Right cardiac atrium (tissue), 5 donors: ENCODE results near the gene INTS1. TPM values are rescaled to one million over a fixed set of nuclear protein-coding genes. Genes with fewer than 3 reads are reported as not detected.
A peak's percentile ranks its signal among the peaks of the same experiment; 100 is the strongest.

ENCODE experiments used
- ATAC-seq, 2 donors: fragments of 200-7000 bp; cut with Tn5 transposase; one replicate each; pipeline versions ENCODE4 v1.8.0 to v1.9.1; 2020; ENCODE audit warnings: moderate library complexity in 2 of 2, mild to moderate bottlenecking in 1 of 2
- DNase-seq, 3 donors: peaks; one replicate each; pipeline ENCODE4 v3.0.0-alpha.2; 2020
- H3K27ac ChIP-seq: one replicate; pipeline ENCODE4 v1.5.1; 2013; ENCODE audit warnings: mild to moderate bottlenecking, low read length, control low read depth, moderate library complexity
- H3K27me3 ChIP-seq: one replicate; pipeline ENCODE4 v1.6.1; 2013; ENCODE audit not compliant: control insufficient read depth, insufficient read depth
- H3K4me1 ChIP-seq: one replicate; pipeline ENCODE4 v1.6.1; 2013; ENCODE audit warnings: low read length; ENCODE audit not compliant: control insufficient read depth, insufficient read depth
- H3K4me3 ChIP-seq: one replicate; pipeline ENCODE4 v1.5.1; 2013; ENCODE audit warnings: low read length, control low read depth
- H3K9me3 ChIP-seq: one replicate; pipeline ENCODE4 v1.6.1; 2013; ENCODE audit warnings: low read length; ENCODE audit not compliant: control insufficient read depth
- WGBS: extraction: QIAGEN DNeasy Blood & Tissue Kit; methylation state at CpG from one replicate; pipeline ENCODE4 v1.1.7; 2013; 5-methylcytosine and 5-hydroxymethylcytosine counted together
- intact Hi-C, 4 donors: fragments of 100-400 bp; cut with DNase I; formaldehyde crosslinking; loops; one replicate each; pipeline versions ENCODE4 v1.11.0 to v1.14.0; 2022 to 2023
- polyA plus RNA-seq: library from polyadenylated mRNA; stranded (reverse); fragments of 200-250 nt; gene quantifications from one replicate; pipeline ENCODE4 v1.2.3, GENCODE V29; 2013
- total RNA-seq, 4 donors: library from RNA; stranded (reverse); fragmentation: NEBNext Ultra II Directional; extraction: Animal tissue kit (Norgen Biotek cat#: 25700); gene quantifications; one replicate each; pipeline ENCODE4 v1.2.1, GENCODE V29; 2021
- donor health status: healthy with polysubstance abuse.
- donor health status: DM: no; HTN: yes; CAD: no.
- donor health status: DM: no; HTN: no; CAD: no.
- donor health status: DM: no; HTN: yes; CAD: no; lungs with severe emphysema.
- donor health status: DM: yes; HTN: yes; CAD: no.

INTS1 gene
- total and polyA plus RNA-seq, 5 donors, result 30.6 to 48.3 (median 45.6) TPM

- H3K4me1 ChIP-seq, result peaks cover 3% of the 10 kb centered on the region
- DNase-seq (peak; percentile 93), ATAC-seq (peak; percentile 32 to 63)
- no peaks in the 10 kb centered on the region for H3K9me3 ChIP-seq
- 1% methylated on average over 69 of the region's 69 CpGs for WGBS
- H3K27me3 ChIP-seq, result no peaks in the 10 kb centered on the region
- H3K27ac ChIP-seq, result peak within 1 kb of the TSS; percentile 81
- intact Hi-C loops, result no loop called here
- H3K4me3 ChIP-seq, result peak within 1 kb of the TSS; percentile 69
These were observed 45.3 kb downstream of the INTS1 start, which contains the start of gene MICALL2 for GRCh38 chr7:1458683-1459511. Gene MICALL2 (minus strand): TSS chr7:1459470. CDS start chr7:1459326, 144 bp downstream.

- ATAC-seq (no peak), DNase-seq (no peak)
- Histone ChIP-seq H3K27me3 (no peaks in the 10 kb centered on the region), H3K4me1 (peaks cover 3% of the 10 kb centered on the region), H3K4me3 (peak overlapping the region; percentile 48), H3K27ac (peak overlapping the region; percentile 36), H3K9me3 (no peaks in the 10 kb centered on the region)
- 47% methylated on average over 23 of the region's 23 CpGs for WGBS
- intact Hi-C loops, result no loop called here
These were observed 46.1 kb downstream of the INTS1 start for GRCh38 chr7:1457949-1458682.

GRCh38 chr7:1457059-1457948, 46.9 kb downstream of the INTS1 start:
- Histone ChIP-seq H3K9me3 (no peaks in the 10 kb centered on the region), H3K27ac (no peak overlapping the region), H3K27me3 (no peaks in the 10 kb centered on the region), H3K4me1 (peaks cover 3% of the 10 kb centered on the region), H3K4me3 (no peak overlapping the region)
- intact Hi-C loops, result no loop called here
- WGBS, result 78% methylated on average over 18 of the region's 18 CpGs
- DNase-seq (no peak), ATAC-seq (no peak)

- no peak for DNase-seq
- no peak for ATAC-seq
- Histone ChIP-seq H3K4me3 (no peak overlapping the region), H3K4me1 (peaks cover 3% of the 10 kb centered on the region), H3K9me3 (no peaks in the 10 kb centered on the region), H3K27me3 (no peaks in the 10 kb centered on the region), H3K27ac (peak overlapping the region; percentile 2)
- intact Hi-C loops, result no loop called here
- WGBS, result 84% methylated on average over 13 of the region's 13 CpGs
These were observed 48.2 kb downstream of the INTS1 start for GRCh38 chr7:1455955-1456354.

- Histone ChIP-seq H3K4me3 (no peak overlapping the region), H3K9me3 (no peaks in the 10 kb centered on the region), H3K27me3 (no peaks in the 10 kb centered on the region), H3K4me1 (peaks cover 1% of the 10 kb centered on the region), H3K27ac (peak overlapping the region; percentile 6)
- WGBS, result 66% methylated on average over 26 of the region's 26 CpGs
- ATAC-seq (no peak), DNase-seq (peak in 1 of 3 donors; percentile 76)
- intact Hi-C loops, result no loop called here
These were observed 48.8 kb downstream of the INTS1 start for GRCh38 chr7:1455241-1455939.

GRCh38 chr7:1454542-1454941, 49.6 kb downstream of the INTS1 start:
- Histone ChIP-seq H3K27ac (no peak overlapping the region), H3K4me3 (no peak overlapping the region), H3K9me3 (no peaks in the 10 kb centered on the region), H3K27me3 (no peaks in the 10 kb centered on the region), H3K4me1 (no peaks in the 10 kb centered on the region)
- ATAC-seq (peak in 1 of 2 donors; percentile 9), DNase-seq (peak; percentile 57 to 86 (median 83))
- WGBS, result 39% methylated on average over 14 of the region's 14 CpGs
- intact Hi-C loops, result no loop called here

GRCh38 chr7:1452205-1452604, 52.0 kb downstream of the INTS1 start:
- ATAC-seq (no peak), DNase-seq (no peak)
- Histone ChIP-seq H3K9me3 (no peaks in the 10 kb centered on the region), H3K4me3 (no peak overlapping the region), H3K4me1 (no peaks in the 10 kb centered on the region), H3K27me3 (no peaks in the 10 kb centered on the region), H3K27ac (no peak overlapping the region)
- 71% methylated on average over 19 of the region's 19 CpGs for WGBS
- intact Hi-C loops, result no loop called here

GRCh38 chr7:1450987-1451386, 53.2 kb downstream of the INTS1 start:
- Histone ChIP-seq H3K4me3 (no peak overlapping the region), H3K9me3 (no peaks in the 10 kb centered on the region), H3K27ac (no peak overlapping the region), H3K4me1 (no peaks in the 10 kb centered on the region), H3K27me3 (no peaks in the 10 kb centered on the region)
- WGBS, result 93% methylated on average over 11 of the region's 11 CpGs
- no peak for DNase-seq
- ATAC-seq, result no peak
- intact Hi-C loops, result no loop called here

GRCh38 chr7:1450431-1450830, 53.8 kb downstream of the INTS1 start:
- H3K27ac ChIP-seq, result no peak overlapping the region
- H3K4me1 ChIP-seq, result no peaks in the 10 kb centered on the region
- DNase-seq (no peak), ATAC-seq (no peak)
- H3K4me3 ChIP-seq, result no peak overlapping the region
- H3K9me3 ChIP-seq, result no peaks in the 10 kb centered on the region
- H3K27me3 ChIP-seq, result no peaks in the 10 kb centered on the region
- 86% methylated on average over 18 of the region's 18 CpGs for WGBS
- intact Hi-C loops, result no loop called here

- no peak for ATAC-seq
- no peaks in the 10 kb centered on the region for H3K4me1 ChIP-seq
- DNase-seq, result no peak
- no peak overlapping the region for H3K4me3 ChIP-seq
- no peaks in the 10 kb centered on the region for H3K9me3 ChIP-seq
- 69% methylated on average over 11 of the region's 11 CpGs for WGBS
- H3K27me3 ChIP-seq, result no peaks in the 10 kb centered on the region
- H3K27ac ChIP-seq, result no peak overlapping the region
- intact Hi-C loops, result no loop called here
These were observed 54.2 kb downstream of the INTS1 start for GRCh38 chr7:1449951-1450350.
